Right lobe of liver (tissue), 6 donors: ENCODE results near the gene CNDP1. TPM values are rescaled to one million over a fixed set of nuclear protein-coding genes. Genes with fewer than 3 reads are reported as not detected.

Experiments used
- ATAC-seq, 4 donors: fragments of 200-7000 bp; cut with Tn5 transposase; one replicate each; pipeline ENCODE4 v1.9.1; 2020; ENCODE audit warnings: mild to moderate bottlenecking in 4 of 4, moderate library complexity in 4 of 4
- DNase-seq, 3 donors: peaks; one replicate each; pipeline ENCODE4 v3.0.0-alpha.2; 2020
- H3K27ac ChIP-seq, 3 donors: fragments of 200-600 bp; one replicate each; pipeline ENCODE4 v1.8.0; 2022
- H3K27me3 ChIP-seq, 2 donors: fragments of 200-600 bp; one replicate each; pipeline ENCODE4 v1.8.0; 2022
- H3K36me3 ChIP-seq, 4 donors: fragments of 200-600 bp; sonication (generic) in 1 of 4; one replicate each; pipeline versions ENCODE4 v1.5.1 to v1.8.0; 2017 to 2022; ENCODE audit warnings: control low read depth in 1 of 4
- H3K4me1 ChIP-seq, 4 donors: fragments of 200-600 bp; sonication (generic) in 1 of 4; one replicate each; pipeline versions ENCODE4 v1.5.1 to v1.8.0; 2017 to 2022; ENCODE audit warnings: control low read depth in 1 of 4
- H3K4me3 ChIP-seq, 3 donors: fragments of 200-600 bp; one replicate each; pipeline ENCODE4 v1.8.0; 2022
- H3K9me3 ChIP-seq, 4 donors: fragments of 200-600 bp; sonication (generic) in 1 of 4; one replicate each; pipeline versions ENCODE4 v1.5.1 to v1.8.0; 2017 to 2022; ENCODE audit warnings: control low read depth in 1 of 4
- CTCF ChIP-seq, 4 donors: fragments of 200-600 bp in 3 of 4; fragments of 450-650 bp in 1 of 4; IDR thresholded peaks; one replicate each; pipeline versions ENCODE4 v1.5.1 to v1.8.0; 2016 to 2022; ENCODE audit warnings: antibody characterized with exemption in 4 of 4, mild to moderate bottlenecking in 2 of 4
- POLR2A ChIP-seq: fragments of 450-650 bp; IDR thresholded peaks from one replicate; pipeline ENCODE4 v1.6.1; 2017; ENCODE audit warnings: antibody characterized with exemption, mild to moderate bottlenecking
- WGBS: methylation state at CpG from one replicate; pipeline ENCODE4 v1.1.6; 2018; ENCODE audit warnings: low coverage, low lambda C conversion rate; ENCODE audit not compliant: insufficient coverage; ENCODE audit errors: missing lambda C conversion rate; 5-methylcytosine and 5-hydroxymethylcytosine counted together
- intact Hi-C, 2 donors: fragments of 100-400 bp; cut with DNase I; formaldehyde crosslinking; loops; one replicate each; pipeline versions ENCODE4 v1.11.2 to v1.14.1; 2022
- total RNA-seq, 6 experiments: library from RNA; depleted of rRNA in 2 of 6; stranded (reverse); fragments of >200 nt in 2 of 6; fragmentation: NEBNext Ultra II Directional in 3 of 6; extraction: Animal tissue kit (Norgen Biotek cat#: 25700) in 3 of 6; gene quantifications; one replicate each; pipeline versions ENCODE4 v1.1.0 to v1.2.4, GENCODE V29; 2016 to 2023
- donor health status: DM: no; HTN: yes; CAD: no.
- donor health status: DM: no; HTN: no; CAD: no.
- donor health status: DM: no; HTN: no; CAD: no.
- donor health status: DM: no; HTN: yes; CAD: no.
- donor health status: DM: no; HTN: yes; CAD: no.

CNDP1 gene
- total RNA-seq, 6 experiments from 2014 or later, result 10.4 to 61.4 (median 28.4) TPM

GRCh38 chr18:74630804-74631203 is 96.5 kb downstream of the CNDP1 start:
- ATAC-seq (no peak), DNase-seq (no peak)
- no peaks in the 10 kb centered on the region for H3K27me3 ChIP-seq
- no peaks in the 10 kb centered on the region for H3K4me1 ChIP-seq
- no peak overlapping the region for H3K4me3 ChIP-seq
- no peaks in the 10 kb centered on the region for H3K9me3 ChIP-seq
- H3K36me3 ChIP-seq, result peaks cover 0 to 4% (median 0%) of the 10 kb centered on the region in 4 donors
- H3K27ac ChIP-seq, result no peak overlapping the region
- no peak for TF ChIP-seq CTCF (IDR thresholded peaks at IDR 0.05)
- TF ChIP-seq POLR2A, result no peak
- 89% methylated on average over 5 of the region's 6 CpGs for WGBS
- intact Hi-C loops, result no loop called here

- H3K27me3 ChIP-seq, result no peaks in the 10 kb centered on the region
- intact Hi-C loops, result no loop called here
- 57% methylated on average over 2 of the region's 2 CpGs for WGBS
- no peak for TF ChIP-seq CTCF (IDR thresholded peaks at IDR 0.05)
- TF ChIP-seq POLR2A, result no peak
- no peaks in the 10 kb centered on the region for H3K4me1 ChIP-seq
- peaks cover 0 to 4% (median 0%) of the 10 kb centered on the region in 4 donors for H3K36me3 ChIP-seq
- no peak overlapping the region for H3K27ac ChIP-seq
- DNase-seq (no peak), ATAC-seq (no peak)
- no peaks in the 10 kb centered on the region for H3K9me3 ChIP-seq
- no peak overlapping the region for H3K4me3 ChIP-seq
Measured at GRCh38 chr18:74631212-74631611, 96.9 kb downstream of the CNDP1 start.

DNA sequence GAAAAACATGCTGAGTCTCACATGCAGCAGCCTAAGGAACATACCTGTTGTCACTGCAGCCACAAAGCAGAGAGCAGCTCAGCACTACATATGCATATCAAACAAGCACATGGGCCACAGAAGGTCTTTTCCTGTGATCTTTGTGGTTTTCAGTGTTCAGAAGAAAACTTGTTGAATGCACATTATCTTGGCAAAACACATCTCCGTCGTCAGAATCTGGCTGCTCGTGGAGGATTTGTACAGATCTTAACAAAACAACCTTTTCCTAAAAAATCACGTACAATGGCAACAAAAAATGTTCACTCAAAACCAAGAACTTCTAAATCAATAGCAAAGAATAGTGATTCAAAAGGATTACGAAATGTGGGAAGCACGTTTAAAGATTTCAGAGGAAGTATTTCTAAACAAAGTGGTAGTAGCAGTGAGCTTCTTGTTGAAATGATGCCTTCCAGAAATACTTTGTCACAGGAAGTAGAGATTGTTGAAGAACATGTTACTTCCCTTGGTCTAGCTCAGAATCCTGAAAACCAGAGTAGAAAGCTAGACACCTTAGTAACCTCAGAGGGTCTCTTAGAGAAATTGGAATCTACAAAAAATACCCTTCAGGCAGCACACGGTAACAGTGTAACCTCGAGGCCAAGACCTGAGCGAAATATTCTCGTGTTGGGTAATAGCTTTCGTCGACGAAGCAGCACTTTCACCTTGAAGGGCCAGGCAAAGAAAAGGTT is 97.5 kb downstream of the CNDP1 start:
- Histone ChIP-seq H3K27me3 (no peaks in the 10 kb centered on the region), H3K36me3 (peaks cover 0 to 4% (median 0%) of the 10 kb centered on the region in 4 donors), H3K9me3 (no peaks in the 10 kb centered on the region), H3K4me3 (no peak overlapping the region), H3K27ac (no peak overlapping the region), H3K4me1 (no peaks in the 10 kb centered on the region)
- intact Hi-C loops, result no loop called here
- ATAC-seq (peak in 1 of 4 donors; percentile 9), DNase-seq (no peak)
- TF ChIP-seq POLR2A (no peak), CTCF (IDR thresholded peaks at IDR 0.05) (no peak)
- 64% methylated on average over 13 of the region's 13 CpGs for WGBS

- Histone ChIP-seq H3K27me3 (no peaks in the 10 kb centered on the region), H3K9me3 (no peaks in the 10 kb centered on the region), H3K4me1 (no peaks in the 10 kb centered on the region), H3K36me3 (peaks cover 0 to 4% (median 0%) of the 10 kb centered on the region in 4 donors), H3K27ac (no peak overlapping the region), H3K4me3 (no peak overlapping the region)
- ATAC-seq, result no peak
- TF ChIP-seq CTCF (IDR thresholded peaks at IDR 0.05), result no peak
- no peak for TF ChIP-seq POLR2A
- no peak for DNase-seq
- intact Hi-C loops, result no loop called here
- 91% methylated on average over 4 of the region's 6 CpGs for WGBS
Measured at GRCh38 chr18:74632351-74632679, 98.0 kb downstream of the CNDP1 start.
